ENCODE measurements around the gene PHLDB1. TPM values are rescaled to one million over a fixed set of nuclear protein-coding genes. Genes with fewer than 3 reads are reported as not detected.
"Not testable (repeated sequence)": the region's sequence is repeated elsewhere in the genome, so short reads cannot be mapped to it uniquely, and the experiment has no call there.

Gene PHLDB1
- total RNA-seq, 1 experiment from 2014 or later = 122 TPM

DNA sequence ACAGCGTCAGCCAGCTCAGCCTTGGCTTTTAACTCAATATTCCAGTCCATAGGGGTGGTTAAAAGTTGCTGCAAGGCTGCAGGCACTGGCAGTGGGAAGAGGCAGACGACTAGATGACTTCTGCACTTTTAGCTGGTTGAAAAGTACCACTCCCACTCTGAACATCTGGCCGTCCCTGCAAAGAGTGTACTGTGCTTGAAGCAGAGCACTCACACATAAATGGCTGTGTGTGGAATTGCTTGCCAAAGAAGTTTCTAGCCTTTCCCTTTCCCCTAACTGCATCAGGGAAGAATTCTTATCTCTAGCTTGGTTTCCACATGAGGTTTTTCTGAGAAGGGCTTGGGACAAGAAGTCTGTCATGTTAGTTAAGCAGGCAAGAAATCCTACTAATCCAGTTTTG is 5.1 kb upstream of the PHLDB1 start:
- Histone ChIP-seq H3K9me3 (ENCODE audit: insufficient read depth, low read depth) (no peaks in the 10 kb centered on the region), H3F3A (ENCODE audit: insufficient read depth, low read depth) (peaks cover 56% of the 10 kb centered on the region), H4K20me1 (ENCODE audit: insufficient read depth) (peaks cover 5% of the 10 kb centered on the region; the same call in 1 of the 2 replicates), H3K4me1 (replicated peaks; ENCODE audit: insufficient read depth) (no peaks in the 10 kb centered on the region), H3K36me3 (ENCODE audit: low read depth) (peaks cover 29% of the 10 kb centered on the region), H3K4me3 (no peak overlapping the region), H2AFZ (no peak overlapping the region), H3K4me2 (no peak overlapping the region), H3K79me2 (ENCODE audit: low read depth) (no peaks in the 10 kb centered on the region), H3K27ac (no peak overlapping the region), H3K27me3 (ENCODE audit: insufficient read depth, low read depth) (0 out of 2 replicates have a peak, but pooled peaks cover 5% of the 10 kb centered on the region), H3K9me2 (ENCODE audit: insufficient read depth) (no peaks in the 10 kb centered on the region)
- DNase-seq = no peak
- ChIA-PET CTCF (no interaction called here), POLR2A (ENCODE audit: unreplicated experiment) (no interaction called here)
- no TSS peak for BruUV-seq (replicated peaks)
- intact Hi-C loops (cut with micrococcal nuclease; ENCODE audit: unreplicated experiment) = no loop called here
- TF ChIP-seq, protein P1, sequence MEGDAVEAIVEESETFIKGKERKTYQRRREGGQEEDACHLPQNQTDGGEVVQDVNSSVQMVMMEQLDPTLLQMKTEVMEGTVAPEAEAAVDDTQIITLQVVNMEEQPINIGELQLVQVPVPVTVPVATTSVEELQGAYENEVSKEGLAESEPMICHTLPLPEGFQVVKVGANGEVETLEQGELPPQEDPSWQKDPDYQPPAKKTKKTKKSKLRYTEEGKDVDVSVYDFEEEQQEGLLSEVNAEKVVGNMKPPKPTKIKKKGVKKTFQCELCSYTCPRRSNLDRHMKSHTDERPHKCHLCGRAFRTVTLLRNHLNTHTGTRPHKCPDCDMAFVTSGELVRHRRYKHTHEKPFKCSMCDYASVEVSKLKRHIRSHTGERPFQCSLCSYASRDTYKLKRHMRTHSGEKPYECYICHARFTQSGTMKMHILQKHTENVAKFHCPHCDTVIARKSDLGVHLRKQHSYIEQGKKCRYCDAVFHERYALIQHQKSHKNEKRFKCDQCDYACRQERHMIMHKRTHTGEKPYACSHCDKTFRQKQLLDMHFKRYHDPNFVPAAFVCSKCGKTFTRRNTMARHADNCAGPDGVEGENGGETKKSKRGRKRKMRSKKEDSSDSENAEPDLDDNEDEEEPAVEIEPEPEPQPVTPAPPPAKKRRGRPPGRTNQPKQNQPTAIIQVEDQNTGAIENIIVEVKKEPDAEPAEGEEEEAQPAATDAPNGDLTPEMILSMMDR (conservative IDR thresholded peaks at IDR 0.05) = no peak
- no peak for TF ChIP-seq EZH2 (IDR thresholded peaks at IDR 0.05; ENCODE audit: low read depth)

DNA sequence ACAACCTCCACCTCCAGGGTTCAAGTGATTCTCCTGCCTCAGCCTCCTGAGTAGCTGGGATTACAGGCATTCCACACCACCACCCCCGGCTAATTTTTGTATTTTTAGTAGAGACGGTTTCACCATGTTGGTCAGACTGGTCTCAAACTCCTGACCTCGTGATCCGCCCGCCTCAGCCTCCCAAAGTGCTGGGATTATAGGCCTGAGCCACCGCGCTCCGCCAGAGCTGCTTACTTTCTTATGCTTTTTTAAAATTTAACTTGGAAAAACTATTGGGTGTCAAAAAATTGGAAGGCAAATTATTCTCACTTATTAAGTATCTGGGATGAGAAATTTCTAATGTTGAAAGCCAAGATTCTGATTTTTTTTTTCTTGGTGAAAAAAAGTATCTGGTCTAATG is 3.7 kb upstream of the PHLDB1 start:
- H3K27ac ChIP-seq; DNase-seq; H3K79me2 ChIP-seq (ENCODE audit: low read depth); H3K4me1 ChIP-seq (replicated peaks; ENCODE audit: insufficient read depth); POLR2A ChIA-PET (ENCODE audit: unreplicated experiment); intact Hi-C loops (cut with micrococcal nuclease; ENCODE audit: unreplicated experiment); H3K9me2 ChIP-seq (ENCODE audit: insufficient read depth); H3K27me3 ChIP-seq (ENCODE audit: insufficient read depth, low read depth); H3K4me2 ChIP-seq; H4K20me1 ChIP-seq (ENCODE audit: insufficient read depth); H3K4me3 ChIP-seq; BruUV-seq (replicated peaks); H2AFZ ChIP-seq; H3K9me3 ChIP-seq (ENCODE audit: insufficient read depth, low read depth); CTCF ChIA-PET: not testable (repeated sequence)
- Histone ChIP-seq H3K36me3 (ENCODE audit: low read depth) (peaks cover 21% of the 10 kb centered on the region), H3F3A (ENCODE audit: insufficient read depth, low read depth) (peaks cover 56% of the 10 kb centered on the region)

DNA sequence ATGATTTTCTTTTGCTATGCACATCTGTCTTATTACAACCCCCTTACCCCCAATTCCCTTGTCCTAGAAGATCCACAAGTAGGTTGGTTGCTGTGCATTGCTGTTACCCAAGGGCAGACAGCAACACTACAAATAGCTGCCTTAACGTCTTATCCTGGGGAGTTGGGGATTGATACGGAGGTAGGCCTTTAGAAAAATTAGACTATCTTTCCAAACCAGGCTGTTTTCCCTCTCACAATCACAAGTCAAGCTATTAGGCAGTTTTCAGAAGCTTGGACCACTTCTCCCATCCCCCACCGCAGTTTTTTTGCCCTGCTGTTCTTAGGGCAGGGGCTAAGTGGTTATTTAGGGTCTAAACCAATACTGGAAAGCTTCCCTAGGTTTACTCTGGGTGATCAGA is 2.8 kb upstream of the PHLDB1 start:
- Histone ChIP-seq H2AFZ (no peak overlapping the region), H3K9me2 (ENCODE audit: insufficient read depth) (no peaks in the 10 kb centered on the region), H3K27me3 (ENCODE audit: insufficient read depth, low read depth) (peaks cover 13% of the 10 kb centered on the region; the same call in 1 of the 2 replicates), H3K9me3 (ENCODE audit: insufficient read depth, low read depth) (no peaks in the 10 kb centered on the region), H4K20me1 (ENCODE audit: insufficient read depth) (no peaks in the 10 kb centered on the region; the same call in 1 of the 2 replicates), H3K27ac (no peak overlapping the region), H3K79me2 (ENCODE audit: low read depth) (no peaks in the 10 kb centered on the region), H3K4me2 (no peak overlapping the region), H3K4me3 (no peak overlapping the region), H3F3A (ENCODE audit: insufficient read depth, low read depth) (peaks cover 50% of the 10 kb centered on the region), H3K36me3 (ENCODE audit: low read depth) (peaks cover 20% of the 10 kb centered on the region), H3K4me1 (replicated peaks; ENCODE audit: insufficient read depth) (peaks cover 6% of the 10 kb centered on the region; the same call in 1 of the 2 replicates)
- no TSS peak for BruUV-seq (replicated peaks)
- CTCF ChIA-PET = interaction anchor here (0.8 kb wide), 1 partner anchor 31 kb away, joined by 3 read pairs; no protein-coding TSS in a partner anchor
- POLR2A ChIA-PET (ENCODE audit: unreplicated experiment) = interaction anchor here (0.6 kb wide), 1 partner anchor 480 kb away, joined by 7 read pairs; the partner anchor contains the start of gene HMBS
- DNase-seq = no peak
- TF ChIP-seq, protein P1 (conservative IDR thresholded peaks at IDR 0.05) = no peak
- no peak for TF ChIP-seq EZH2 (IDR thresholded peaks at IDR 0.05; ENCODE audit: low read depth)
- intact Hi-C loops (cut with micrococcal nuclease; ENCODE audit: unreplicated experiment) = no loop called here

Measured in PC-9 (cell line).